ENCODE data around the gene BUB3. TPM values are rescaled to one million over a fixed set of nuclear protein-coding genes. Genes with fewer than 3 reads are reported as not detected.
A peak's percentile ranks its signal among the peaks of the same experiment; 100 is the strongest.

Gene BUB3, protein sequence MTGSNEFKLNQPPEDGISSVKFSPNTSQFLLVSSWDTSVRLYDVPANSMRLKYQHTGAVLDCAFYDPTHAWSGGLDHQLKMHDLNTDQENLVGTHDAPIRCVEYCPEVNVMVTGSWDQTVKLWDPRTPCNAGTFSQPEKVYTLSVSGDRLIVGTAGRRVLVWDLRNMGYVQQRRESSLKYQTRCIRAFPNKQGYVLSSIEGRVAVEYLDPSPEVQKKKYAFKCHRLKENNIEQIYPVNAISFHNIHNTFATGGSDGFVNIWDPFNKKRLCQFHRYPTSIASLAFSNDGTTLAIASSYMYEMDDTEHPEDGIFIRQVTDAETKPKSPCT
- total RNA-seq = 100 to 1,000 TPM in 1 of 4 donors, 10 to 100 TPM in 3; 69.4 to 103 (median 75.9) TPM

DNA sequence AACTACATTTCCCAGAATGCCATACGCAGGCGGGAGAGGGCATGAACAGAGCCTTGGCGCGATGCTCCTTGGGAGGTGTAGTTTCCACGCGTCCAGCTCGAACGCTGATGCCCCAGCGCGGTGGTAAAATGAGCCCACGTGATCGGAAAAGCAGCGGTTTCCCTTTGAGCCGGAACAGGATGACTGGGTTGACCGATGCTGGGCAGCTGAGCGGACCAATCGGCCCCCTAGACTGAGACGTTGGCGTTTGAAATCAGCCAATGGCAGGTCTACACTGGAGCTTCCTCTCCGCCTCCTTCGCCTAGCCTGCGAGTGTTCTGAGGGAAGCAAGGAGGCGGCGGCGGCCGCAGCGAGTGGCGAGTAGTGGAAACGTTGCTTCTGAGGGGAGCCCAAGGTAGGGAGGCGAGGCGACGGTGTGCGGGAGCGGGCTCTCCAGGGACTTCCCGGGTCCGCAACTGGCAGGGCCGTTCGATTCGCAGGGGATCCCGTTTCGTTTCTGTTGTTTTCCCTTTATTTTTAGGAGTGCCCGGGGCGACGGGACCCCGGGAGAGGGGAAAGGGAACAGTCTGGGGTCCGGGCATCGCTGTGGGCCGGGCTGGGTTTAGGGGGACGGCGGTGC is at the start of gene BUB3:
BUB3 (plus strand) TSS at position 311 of the 619 bp plus-strand sequence. CDS start 516 bp downstream, outside the sequence.
- Histone ChIP-seq H3K4me3 (peak within 1 kb of the TSS; percentile 64 to 81), H3K4me1 (peaks cover 0 to 72% (median 26%) of the 10 kb centered on the region in 3 donors), H3K9me3 (no peaks in the 10 kb centered on the region), H3K27me3 (peaks cover 44% of the 10 kb centered on the region), H3K27ac (peak within 1 kb of the TSS; percentile 66 to 94 (median 92)), H3K36me3 (peaks cover 0 to 27% of the 10 kb centered on the region in 2 donors)
- 0% methylated on average over 10 of the region's 50 CpGs; no CpG with 5 or more reads in 1 of the 2 donors for WGBS, 2 donors (ENCODE audit: low coverage in 1 of 2)
- ATAC-seq = peak; percentile 99
- TF ChIP-seq, protein P1, sequence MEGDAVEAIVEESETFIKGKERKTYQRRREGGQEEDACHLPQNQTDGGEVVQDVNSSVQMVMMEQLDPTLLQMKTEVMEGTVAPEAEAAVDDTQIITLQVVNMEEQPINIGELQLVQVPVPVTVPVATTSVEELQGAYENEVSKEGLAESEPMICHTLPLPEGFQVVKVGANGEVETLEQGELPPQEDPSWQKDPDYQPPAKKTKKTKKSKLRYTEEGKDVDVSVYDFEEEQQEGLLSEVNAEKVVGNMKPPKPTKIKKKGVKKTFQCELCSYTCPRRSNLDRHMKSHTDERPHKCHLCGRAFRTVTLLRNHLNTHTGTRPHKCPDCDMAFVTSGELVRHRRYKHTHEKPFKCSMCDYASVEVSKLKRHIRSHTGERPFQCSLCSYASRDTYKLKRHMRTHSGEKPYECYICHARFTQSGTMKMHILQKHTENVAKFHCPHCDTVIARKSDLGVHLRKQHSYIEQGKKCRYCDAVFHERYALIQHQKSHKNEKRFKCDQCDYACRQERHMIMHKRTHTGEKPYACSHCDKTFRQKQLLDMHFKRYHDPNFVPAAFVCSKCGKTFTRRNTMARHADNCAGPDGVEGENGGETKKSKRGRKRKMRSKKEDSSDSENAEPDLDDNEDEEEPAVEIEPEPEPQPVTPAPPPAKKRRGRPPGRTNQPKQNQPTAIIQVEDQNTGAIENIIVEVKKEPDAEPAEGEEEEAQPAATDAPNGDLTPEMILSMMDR (IDR thresholded peaks at IDR 0.05) = peak in 2 of 4 experiments; percentile 28 to 38
- TF ChIP-seq POLR2AphosphoS5 (IDR thresholded peaks at IDR 0.05) = peak; percentile 76
- TF ChIP-seq POLR2A (IDR thresholded peaks at IDR 0.05) = peak; percentile 65 to 70
- no peak for TF ChIP-seq EP300 (IDR thresholded peaks at IDR 0.05)

DNA sequence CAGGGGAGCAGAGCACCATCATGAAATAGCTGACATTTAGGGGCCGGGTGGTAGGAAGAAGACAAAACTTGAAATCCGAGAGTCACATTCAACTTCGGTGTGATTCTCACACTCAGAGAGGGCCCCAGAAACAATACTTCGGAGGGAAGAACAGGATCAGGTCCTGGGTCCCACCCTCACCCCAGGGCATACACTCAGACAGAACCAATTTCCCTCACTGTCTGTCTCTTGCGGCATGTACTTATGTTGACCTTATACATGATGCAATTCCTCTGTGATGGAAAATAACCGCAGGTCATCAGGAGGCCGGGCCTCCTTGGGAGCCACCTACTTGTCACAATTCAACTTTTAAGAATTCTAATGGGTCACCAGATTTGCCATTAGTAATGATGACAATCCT is 44.7 kb upstream of the BUB3 start:
- no peak overlapping the region for H3K4me3 ChIP-seq
- no peaks in the 10 kb centered on the region for H3K4me1 ChIP-seq
- TF ChIP-seq, protein P1 (IDR thresholded peaks at IDR 0.05) = no peak
- TF ChIP-seq POLR2A (IDR thresholded peaks at IDR 0.05) (no peak), POLR2AphosphoS5 (IDR thresholded peaks at IDR 0.05) (no peak), EP300 (IDR thresholded peaks at IDR 0.05) (no peak)
- ATAC-seq = no peak
- no peaks in the 10 kb centered on the region for H3K36me3 ChIP-seq
- H3K9me3 ChIP-seq = no peaks in the 10 kb centered on the region
- peaks cover 26% of the 10 kb centered on the region for H3K27me3 ChIP-seq
- WGBS, 2 donors (ENCODE audit: low coverage in 1 of 2) = 66 to 89% methylated on average over 3 to 7 of the region's 7 CpGs
- no peak overlapping the region for H3K27ac ChIP-seq

DNA sequence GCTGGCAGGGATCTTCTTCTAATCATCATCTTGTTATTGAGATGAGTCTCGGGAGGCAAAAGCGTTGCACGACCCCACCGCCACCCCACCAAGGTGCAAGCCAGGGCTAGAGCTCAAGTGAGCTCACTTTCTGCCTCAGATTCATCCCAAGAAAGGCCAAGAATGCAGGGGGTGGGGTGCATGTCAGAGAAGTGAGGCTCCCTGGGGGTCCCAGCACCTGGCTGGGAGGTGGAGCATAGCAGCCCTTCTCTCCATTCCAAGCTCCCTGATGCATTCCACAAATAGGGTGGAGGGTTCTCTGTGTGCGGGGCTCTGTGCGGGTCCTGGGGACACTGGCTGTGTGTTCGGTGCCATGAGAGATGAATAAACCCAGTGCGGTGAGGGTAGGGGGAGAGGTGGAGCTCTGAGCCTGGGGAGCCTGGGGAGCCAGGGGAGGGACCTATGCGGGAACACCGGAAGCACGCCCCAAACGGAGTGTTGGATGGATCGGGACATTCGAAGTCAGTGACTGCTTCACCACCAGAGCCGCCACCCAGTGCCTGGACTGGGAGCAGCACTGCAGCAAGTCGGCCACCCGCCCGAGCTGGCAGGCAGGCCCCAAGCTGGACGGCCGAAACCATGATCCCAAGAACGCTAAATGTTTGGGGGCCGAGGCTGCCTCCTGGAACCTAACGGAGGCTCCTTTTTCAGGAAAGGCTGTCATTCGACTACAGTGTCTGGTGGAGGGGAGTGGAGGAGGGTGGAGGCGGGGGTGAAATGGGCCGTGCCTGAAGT is 36.4 kb upstream of the BUB3 start:
- H3K27ac ChIP-seq = no peak overlapping the region
- no peaks in the 10 kb centered on the region for H3K9me3 ChIP-seq
- H3K4me3 ChIP-seq = no peak overlapping the region
- H3K27me3 ChIP-seq = peaks cover 72% of the 10 kb centered on the region
- H3K4me1 ChIP-seq = peaks cover 0 to 3% (median 0%) of the 10 kb centered on the region in 3 donors
- H3K36me3 ChIP-seq = no peaks in the 10 kb centered on the region
- 6 to 28% methylated on average over 2 to 9 of the region's 26 CpGs for WGBS, 2 donors (ENCODE audit: low coverage in 1 of 2)
- no peak for TF ChIP-seq POLR2A (IDR thresholded peaks at IDR 0.05)
- no peak for TF ChIP-seq POLR2AphosphoS5 (IDR thresholded peaks at IDR 0.05)
- TF ChIP-seq, protein P1 (IDR thresholded peaks at IDR 0.05) = no peak
- no peak for TF ChIP-seq EP300 (IDR thresholded peaks at IDR 0.05)
- ATAC-seq = no peak

DNA sequence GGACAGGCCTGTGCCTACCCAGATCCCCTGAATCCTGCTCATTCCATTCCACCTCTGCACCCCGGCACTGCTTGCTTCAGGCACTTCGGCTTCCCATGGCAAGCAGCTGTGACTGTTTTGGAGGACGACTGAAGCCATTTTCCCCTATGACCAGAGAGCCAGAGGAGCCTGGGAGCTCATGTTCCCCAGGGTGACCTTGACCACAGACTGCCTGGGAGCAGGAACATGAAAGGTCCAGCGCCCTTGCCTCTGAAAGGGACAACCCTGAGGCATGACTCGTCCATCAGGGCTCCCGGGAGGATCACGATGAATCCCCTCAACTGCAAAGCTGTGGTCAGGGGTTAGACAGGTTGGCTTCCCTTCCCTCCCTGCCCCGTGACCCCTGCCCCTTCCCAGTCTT is 35.1 kb upstream of the BUB3 start:
- peaks cover 65% of the 10 kb centered on the region for H3K27me3 ChIP-seq
- peaks cover 0 to 3% (median 0%) of the 10 kb centered on the region in 3 donors for H3K4me1 ChIP-seq
- H3K27ac ChIP-seq = no peak overlapping the region
- H3K36me3 ChIP-seq = no peaks in the 10 kb centered on the region
- 77% methylated on average over 3 of the region's 8 CpGs; no CpG with 5 or more reads in 1 of the 2 donors for WGBS, 2 donors (ENCODE audit: low coverage in 1 of 2)
- ATAC-seq = no peak
- TF ChIP-seq, protein P1 (IDR thresholded peaks at IDR 0.05) = no peak
- TF ChIP-seq POLR2AphosphoS5 (IDR thresholded peaks at IDR 0.05) (no peak), EP300 (IDR thresholded peaks at IDR 0.05) (no peak), POLR2A (IDR thresholded peaks at IDR 0.05) (no peak)
- H3K4me3 ChIP-seq = no peak overlapping the region
- no peaks in the 10 kb centered on the region for H3K9me3 ChIP-seq

Measured in gastroesophageal sphincter (tissue), 4 donors.